ENCODE measurements around the gene SHKBP1.

SHKBP1 gene

GRCh38 chr19:40608957-40609356, 32.3 kb downstream of the SHKBP1 start:
- DNase-seq, result no peak
- intact Hi-C loops (cut with DNase I), result no loop called here

GRCh38 chr19:40609561-40610395, 33.1 kb downstream of the SHKBP1 start:
- intact Hi-C loops (cut with DNase I), result no loop called here

GRCh38 chr19:40610396-40611064, 33.9 kb downstream of the SHKBP1 start:
- DNase-seq, result peak in 23 of 42 donors; percentile 13 to 76 (median 50)
- intact Hi-C loops (cut with DNase I), result no loop called here

More at GRCh38 chr19:40609561-40610395, 33.1 kb downstream of the SHKBP1 start:
- peak in 40 of 42 donors; percentile 48 to 90 (median 70) for DNase-seq

DNA sequence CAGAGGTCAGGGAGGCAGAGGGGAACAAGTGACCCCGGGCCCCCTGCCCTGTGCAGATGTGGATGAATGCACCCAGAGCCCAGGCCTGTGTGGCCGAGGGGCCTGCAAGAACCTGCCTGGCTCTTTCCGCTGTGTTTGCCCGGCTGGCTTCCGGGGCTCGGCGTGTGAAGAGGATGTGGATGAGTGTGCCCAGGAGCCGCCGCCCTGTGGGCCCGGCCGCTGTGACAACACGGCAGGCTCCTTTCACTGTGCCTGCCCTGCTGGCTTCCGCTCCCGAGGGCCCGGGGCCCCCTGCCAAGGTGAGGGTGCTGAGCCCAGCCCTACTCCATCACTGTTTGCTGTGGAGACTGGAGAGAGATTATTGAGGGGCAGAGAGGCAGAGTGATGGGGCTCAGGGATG, 34.4 kb downstream of the SHKBP1 start:
- intact Hi-C loops (cut with DNase I), result no loop called here
- DNase-seq, result no peak

- no peak for DNase-seq
- intact Hi-C loops (cut with DNase I), result no loop called here
These were observed 35.4 kb downstream of the SHKBP1 start for GRCh38 chr19:40611900-40612698.

- DNase-seq, result peak in 3 of 42 donors; percentile 31 to 63 (median 33)
- intact Hi-C loops (cut with DNase I), result no loop called here
These were observed 36.4 kb downstream of the SHKBP1 start for GRCh38 chr19:40612831-40613689.

- peak in 17 of 42 donors; percentile 21 to 69 (median 48) for DNase-seq
- intact Hi-C loops (cut with DNase I), result no loop called here
These were observed 37.3 kb downstream of the SHKBP1 start for GRCh38 chr19:40613690-40614621.

DNA sequence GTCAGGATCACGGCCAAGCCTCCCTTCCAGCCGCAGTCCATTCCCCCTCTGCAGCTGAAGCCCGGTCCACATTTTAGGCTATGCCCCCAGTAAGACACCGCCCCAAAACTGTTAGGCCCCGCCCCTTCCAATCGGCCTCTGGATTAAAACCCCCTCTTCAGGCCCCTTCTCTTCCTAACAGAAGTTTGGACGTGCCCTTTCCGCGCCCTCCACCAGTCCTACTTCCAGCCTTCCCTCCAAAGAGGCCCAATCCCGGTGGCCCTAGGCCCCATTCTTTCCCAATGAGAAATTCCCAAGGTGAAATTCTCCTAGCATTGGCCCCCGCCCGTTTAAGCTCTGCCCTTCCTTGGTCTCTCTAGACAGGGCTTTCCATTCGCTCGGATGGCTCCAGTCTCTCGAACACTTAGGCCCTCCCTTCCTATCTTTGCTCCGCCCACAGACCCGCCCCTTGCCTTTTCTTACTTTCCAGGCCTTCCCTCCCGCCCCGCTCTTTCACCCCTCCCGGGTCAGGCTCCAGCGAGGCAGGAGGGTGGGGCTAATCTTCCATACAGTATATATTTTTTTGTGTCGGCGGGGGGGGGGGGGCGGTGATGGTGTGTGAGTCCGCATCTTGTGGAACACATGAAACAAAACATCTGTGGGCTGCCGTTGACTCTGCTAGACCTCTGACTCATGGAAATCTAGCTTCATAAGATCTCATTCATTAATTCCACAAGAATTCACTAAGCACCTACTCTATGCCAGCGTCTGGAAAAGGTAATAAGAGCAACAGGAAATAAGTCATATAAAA, 38.1 kb downstream of the SHKBP1 start:
- intact Hi-C loops (cut with DNase I), result no loop called here
- peak in 16 of 42 donors; percentile 31 to 65 (median 56) for DNase-seq

- DNase-seq, result no peak
- intact Hi-C loops (cut with DNase I), result no loop called here
These were observed 39.5 kb downstream of the SHKBP1 start for GRCh38 chr19:40616178-40616577.

GRCh38 chr19:40616941-40617340, 40.3 kb downstream of the SHKBP1 start:
- intact Hi-C loops (cut with DNase I), result no loop called here
- DNase-seq, result no peak

DNA sequence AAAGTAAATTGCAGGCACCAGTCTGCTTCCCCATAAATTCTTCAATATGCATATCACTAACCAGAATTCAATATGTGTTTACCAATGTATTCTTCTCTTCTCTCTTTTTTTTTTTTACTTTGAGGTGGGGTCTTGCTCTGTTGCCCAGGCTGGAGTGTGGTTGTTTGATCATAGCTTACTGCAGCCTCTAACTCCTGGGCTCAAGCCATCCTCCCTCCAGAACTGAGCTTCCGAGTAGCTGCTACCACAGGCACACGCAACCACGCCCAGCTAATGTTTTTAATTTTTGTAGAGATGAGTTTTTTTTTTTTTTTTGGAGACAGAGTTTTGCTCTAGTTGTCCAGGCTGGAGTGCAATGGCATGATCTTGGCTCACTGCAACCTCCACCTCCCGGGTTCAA, 41.3 kb downstream of the SHKBP1 start:
- no peak for DNase-seq
- intact Hi-C loops (cut with DNase I), result no loop called here

DNA sequence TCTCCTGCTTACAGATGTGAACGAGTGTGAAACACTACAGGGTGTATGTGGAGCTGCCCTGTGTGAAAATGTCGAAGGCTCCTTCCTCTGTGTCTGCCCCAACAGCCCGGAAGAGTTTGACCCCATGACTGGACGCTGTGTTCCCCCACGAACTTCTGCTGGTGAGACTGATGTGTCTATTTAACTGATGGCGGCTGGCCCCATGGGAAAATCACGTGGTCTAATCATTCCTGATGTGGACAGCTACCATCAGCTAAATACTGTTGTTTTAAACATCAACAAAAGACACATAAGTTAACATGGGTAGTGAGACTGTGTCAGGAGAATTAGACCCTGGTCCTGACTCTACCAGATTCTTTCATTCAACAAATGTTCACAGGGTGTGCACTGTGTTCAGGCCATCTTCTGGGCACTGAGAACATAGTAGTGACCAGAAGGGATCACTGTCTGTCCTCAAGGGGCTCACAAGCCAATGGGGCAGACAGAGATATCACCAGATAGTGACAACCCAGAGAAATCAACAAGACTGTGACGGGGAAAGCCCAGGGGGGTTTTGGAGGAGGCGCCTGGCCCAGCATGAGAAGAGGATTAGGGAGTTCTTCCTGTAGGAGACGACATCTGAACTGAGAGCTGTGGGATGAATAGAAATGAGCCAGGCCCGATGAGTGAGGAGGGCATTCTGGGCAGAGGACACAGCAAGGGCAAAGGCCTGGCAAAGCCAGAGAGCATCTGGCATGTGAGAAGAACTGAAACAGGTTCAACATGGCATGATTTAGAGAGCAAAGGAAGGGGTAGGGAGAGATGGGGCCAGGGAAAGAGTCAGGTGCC, 42.9 kb downstream of the SHKBP1 start:
- intact Hi-C loops (cut with DNase I), result no loop called here
- no peak for DNase-seq

DNA sequence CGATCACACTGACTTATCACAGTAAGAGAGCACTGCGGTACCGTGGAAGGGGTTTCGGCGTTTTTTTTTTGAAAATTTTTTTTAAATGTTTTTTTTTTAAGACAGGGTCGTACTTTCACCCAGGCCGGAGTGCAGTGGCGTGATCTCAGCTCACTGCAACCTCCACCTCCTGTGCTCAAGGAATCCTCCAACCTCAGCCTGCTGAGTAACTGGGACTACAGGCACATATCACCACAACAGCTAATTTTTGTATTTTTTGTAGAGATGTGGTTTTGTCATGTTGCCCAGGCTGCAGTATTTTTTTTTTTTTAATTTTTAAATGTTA, 43.5 kb downstream of the SHKBP1 start:
- DNase-seq, result no peak
- intact Hi-C loops (cut with DNase I), result no loop called here

GRCh38 chr19:40621283-40621682, 44.6 kb downstream of the SHKBP1 start:
- intact Hi-C loops (cut with DNase I), result no loop called here
- DNase-seq, result no peak

DNA sequence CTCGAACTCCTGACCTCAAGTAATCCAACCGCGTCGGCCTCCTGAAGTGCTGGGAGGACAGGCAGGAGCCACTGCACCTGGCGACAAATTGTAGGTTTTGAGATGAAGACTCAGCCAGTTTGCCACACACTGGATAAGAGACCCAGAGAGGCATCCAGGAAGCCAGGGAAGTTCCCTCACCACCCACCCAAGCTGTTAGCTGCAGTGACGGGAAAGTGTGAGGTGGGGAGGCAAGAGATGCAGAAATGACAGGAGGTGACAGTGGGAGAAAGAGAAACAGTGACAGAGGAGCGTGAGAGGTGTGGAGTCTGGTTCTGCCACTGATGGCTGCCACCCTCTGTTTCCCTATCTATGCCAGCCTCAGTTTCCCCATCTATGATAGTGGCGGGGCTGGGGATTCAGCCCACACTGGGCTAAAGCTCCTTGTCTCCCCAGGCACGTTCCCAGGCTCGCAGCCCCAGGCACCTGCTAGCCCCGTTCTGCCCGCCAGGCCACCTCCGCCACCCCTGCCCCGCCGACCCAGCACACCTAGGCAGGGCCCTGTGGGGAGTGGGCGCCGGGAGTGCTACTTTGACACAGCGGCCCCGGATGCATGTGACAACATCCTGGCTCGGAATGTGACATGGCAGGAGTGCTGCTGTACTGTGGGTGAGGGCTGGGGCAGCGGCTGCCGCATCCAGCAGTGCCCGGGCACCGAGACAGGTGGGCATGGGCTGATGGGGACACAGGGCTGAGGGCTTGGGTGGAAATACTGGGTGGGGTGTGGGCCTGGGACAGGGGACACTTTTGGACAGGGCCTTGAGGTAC, 45.5 kb downstream of the SHKBP1 start:
- intact Hi-C loops (cut with DNase I), result no loop called here
- peak in 9 of 42 donors; percentile 38 to 75 (median 59) for DNase-seq

DNA sequence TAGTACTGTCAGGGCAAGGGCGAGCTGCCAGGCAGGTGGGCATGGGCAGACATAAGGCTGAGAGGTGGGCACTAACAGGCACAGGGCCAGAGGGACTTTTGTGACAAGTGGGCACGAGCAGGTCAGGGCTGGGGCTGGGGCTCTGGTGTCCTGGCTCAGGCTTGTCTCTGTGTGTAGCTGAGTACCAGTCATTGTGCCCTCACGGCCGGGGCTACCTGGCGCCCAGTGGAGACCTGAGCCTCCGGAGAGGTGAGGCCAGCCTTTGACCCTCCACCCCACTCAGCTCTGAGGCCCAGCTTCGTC, 46.1 kb downstream of the SHKBP1 start:
- intact Hi-C loops (cut with DNase I), result no loop called here
- no peak for DNase-seq

Data from head of caudate nucleus (tissue), 42 donors.